RWPE2 (cell line): ENCODE results near the gene SH2B2.
A peak's percentile ranks its signal among the peaks of the same experiment; 100 is the strongest.

Source experiments
- ATAC-seq: fragments of 200-7000 bp; cut with Tn5 transposase; 3 replicates; pipeline ENCODE4 v1.9.1; 2021; ENCODE audit warnings: low read depth
- DNase-seq: peaks from one replicate; pipeline ENCODE4 v3.0.0-alpha.2; 2020; ENCODE audit warnings: low spot score
- H3K27ac ChIP-seq: fragments of 450-650 bp; 2 replicates; pipeline ENCODE4 v1.5.1; 2017; ENCODE audit warnings: mild to moderate bottlenecking; ENCODE audit not compliant: poor library complexity, severe bottlenecking
- H3K27me3 ChIP-seq: fragments of 250-450 bp; sonication (Bioruptor Pico); 2 replicates; pipeline ENCODE4 v1.5.1; 2021; ENCODE audit warnings: mild to moderate bottlenecking, moderate library complexity; ENCODE audit not compliant: insufficient read depth, poor library complexity, severe bottlenecking
- H3K36me3 ChIP-seq: fragments of 250-450 bp; sonication (Bioruptor Pico); 2 replicates; pipeline ENCODE4 v1.5.1; 2020; ENCODE audit warnings: low read depth, mild to moderate bottlenecking, moderate library complexity
- H3K4me1 ChIP-seq: fragments of 250-450 bp; sonication (Bioruptor Pico); 2 replicates; pipeline ENCODE4 v1.5.1; 2021; ENCODE audit warnings: mild to moderate bottlenecking, moderate library complexity; ENCODE audit not compliant: insufficient read depth, poor library complexity, severe bottlenecking
- H3K4me3 ChIP-seq: fragments of 250-450 bp; sonication (Bioruptor Pico); 2 replicates; pipeline ENCODE4 v1.5.1; 2021; ENCODE audit warnings: mild to moderate bottlenecking, moderate library complexity; ENCODE audit not compliant: severe bottlenecking
- H3K9me3 ChIP-seq: fragments of 250-450 bp; sonication (Bioruptor Pico); 2 replicates; pipeline ENCODE4 v1.5.1; 2021; ENCODE audit warnings: mild to moderate bottlenecking, moderate library complexity; ENCODE audit not compliant: severe bottlenecking
- TF ChIP-seq, protein P1 (sequence below): fragments of 450-650 bp; IDR thresholded peaks from one replicate; pipeline ENCODE4 v1.5.1; 2017; ENCODE audit warnings: mild to moderate bottlenecking, moderate library complexity; ENCODE audit not compliant: poor library complexity, severe bottlenecking

SH2B2 gene

DNA sequence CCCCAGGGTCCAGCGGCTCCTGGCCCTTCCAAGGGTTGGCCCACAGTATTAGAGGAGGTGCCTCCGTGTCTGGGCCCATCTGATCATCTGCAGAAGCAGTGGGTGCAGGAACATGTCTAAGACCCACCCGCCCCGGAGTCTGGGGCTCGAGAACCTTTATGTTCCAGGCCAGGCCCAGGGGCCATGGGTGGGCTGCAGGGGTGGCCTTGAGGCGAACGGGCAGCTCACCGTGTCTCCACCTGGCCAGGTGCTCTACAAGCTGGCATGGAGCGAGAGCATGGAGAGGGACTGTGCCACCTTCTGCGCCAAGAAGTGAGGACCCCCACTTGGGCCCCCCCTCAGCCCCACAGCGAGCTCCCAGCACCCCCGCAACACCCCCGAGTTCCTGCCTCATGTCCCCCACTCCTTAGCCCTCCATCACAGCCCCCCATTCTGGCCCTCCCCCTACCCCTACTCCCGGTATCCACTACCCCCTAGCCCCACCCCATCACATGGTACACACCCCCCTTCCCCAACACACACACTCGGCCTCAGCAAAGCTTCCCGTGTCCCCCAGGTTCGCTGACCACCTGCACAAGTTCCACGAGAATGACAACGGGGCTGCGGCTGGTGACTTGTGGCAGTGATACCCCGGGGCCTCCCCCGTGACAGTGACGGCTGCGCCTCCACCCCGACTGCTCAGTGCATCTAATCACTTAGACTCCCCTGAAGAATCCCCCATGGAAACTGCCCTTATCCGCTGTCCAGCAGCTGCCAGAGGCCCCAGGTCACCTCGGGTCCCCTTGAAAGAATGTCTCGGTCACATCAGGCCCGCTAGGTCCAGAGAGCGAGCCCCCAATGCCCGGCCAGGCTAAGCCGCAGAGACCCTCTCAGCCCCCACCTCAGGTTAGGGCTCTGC is 4.0 kb upstream of the SH2B2 start:
- TF ChIP-seq, protein P1, sequence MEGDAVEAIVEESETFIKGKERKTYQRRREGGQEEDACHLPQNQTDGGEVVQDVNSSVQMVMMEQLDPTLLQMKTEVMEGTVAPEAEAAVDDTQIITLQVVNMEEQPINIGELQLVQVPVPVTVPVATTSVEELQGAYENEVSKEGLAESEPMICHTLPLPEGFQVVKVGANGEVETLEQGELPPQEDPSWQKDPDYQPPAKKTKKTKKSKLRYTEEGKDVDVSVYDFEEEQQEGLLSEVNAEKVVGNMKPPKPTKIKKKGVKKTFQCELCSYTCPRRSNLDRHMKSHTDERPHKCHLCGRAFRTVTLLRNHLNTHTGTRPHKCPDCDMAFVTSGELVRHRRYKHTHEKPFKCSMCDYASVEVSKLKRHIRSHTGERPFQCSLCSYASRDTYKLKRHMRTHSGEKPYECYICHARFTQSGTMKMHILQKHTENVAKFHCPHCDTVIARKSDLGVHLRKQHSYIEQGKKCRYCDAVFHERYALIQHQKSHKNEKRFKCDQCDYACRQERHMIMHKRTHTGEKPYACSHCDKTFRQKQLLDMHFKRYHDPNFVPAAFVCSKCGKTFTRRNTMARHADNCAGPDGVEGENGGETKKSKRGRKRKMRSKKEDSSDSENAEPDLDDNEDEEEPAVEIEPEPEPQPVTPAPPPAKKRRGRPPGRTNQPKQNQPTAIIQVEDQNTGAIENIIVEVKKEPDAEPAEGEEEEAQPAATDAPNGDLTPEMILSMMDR: no peak
- ATAC-seq (no peak), DNase-seq (peak; percentile 61)
- Histone ChIP-seq H3K36me3 (no peaks in the 10 kb centered on the region), H3K4me3 (no peak overlapping the region), H3K27me3 (no peaks in the 10 kb centered on the region), H3K9me3 (no peaks in the 10 kb centered on the region), H3K4me1 (no peaks in the 10 kb centered on the region), H3K27ac (no peak overlapping the region)

DNA sequence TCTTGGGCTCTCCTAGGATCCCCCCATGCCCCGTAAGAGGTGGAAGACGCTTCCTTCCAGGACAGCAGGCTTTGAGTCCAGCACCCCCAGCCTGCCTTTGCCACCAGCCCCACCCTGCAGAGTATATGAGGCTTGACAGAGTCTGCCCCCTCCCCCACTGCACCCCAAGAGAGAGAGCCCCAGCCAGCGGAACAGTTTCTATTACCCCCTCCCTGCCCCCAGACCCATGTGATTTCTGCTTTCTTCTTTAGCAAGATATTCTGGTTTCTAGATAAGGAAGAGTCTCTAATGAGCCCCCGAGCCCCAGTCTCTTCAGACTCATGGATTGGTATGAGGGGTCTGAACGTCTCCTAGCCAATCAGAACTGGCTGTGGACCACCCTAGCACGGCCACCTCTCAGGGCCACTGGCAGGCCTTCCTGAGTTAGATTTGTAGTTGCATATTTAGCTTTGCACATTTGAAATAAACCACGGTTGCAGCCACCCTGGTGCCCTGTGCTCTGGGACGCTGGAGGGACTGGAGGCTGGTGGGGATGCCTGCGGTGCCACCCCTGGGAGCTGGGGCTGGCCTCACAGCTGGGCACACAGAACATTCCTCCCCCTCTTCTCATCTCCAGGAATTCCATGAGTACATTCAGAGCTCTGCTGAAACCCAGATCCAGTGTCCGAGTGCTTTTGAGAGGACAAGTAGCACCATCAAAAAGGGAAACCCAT is 3.0 kb upstream of the SH2B2 start:
- H3K9me3 ChIP-seq: no peaks in the 10 kb centered on the region
- ATAC-seq (no peak), DNase-seq (no peak)
- no peaks in the 10 kb centered on the region for H3K4me1 ChIP-seq
- H3K27ac ChIP-seq: no peak overlapping the region
- H3K4me3 ChIP-seq: no peak overlapping the region
- no peaks in the 10 kb centered on the region for H3K36me3 ChIP-seq
- TF ChIP-seq, protein P1: no peak
- H3K27me3 ChIP-seq: no peaks in the 10 kb centered on the region

DNA sequence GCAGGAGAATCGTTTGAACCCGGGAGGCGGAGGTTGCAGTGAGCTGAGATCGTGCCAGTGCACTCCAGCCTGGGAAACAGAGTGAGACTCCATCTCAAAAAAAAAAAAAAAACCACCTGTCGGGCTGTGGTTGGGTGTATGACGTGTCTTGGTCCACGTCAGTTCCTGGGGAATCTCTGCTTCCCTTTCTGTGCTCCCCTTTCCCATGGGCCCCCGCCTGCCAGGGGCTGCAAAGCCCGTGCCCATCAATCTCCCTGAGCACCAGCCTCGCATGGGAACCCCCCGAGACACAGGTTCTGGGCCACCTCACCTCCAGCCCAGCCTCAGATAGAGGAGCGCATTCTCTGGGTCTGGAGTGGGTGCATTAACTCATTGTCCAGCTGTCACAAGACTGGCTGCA is 2.3 kb upstream of the SH2B2 start:
- DNase-seq (no peak), ATAC-seq (no peak)
- Histone ChIP-seq H3K4me3 (no peak overlapping the region), H3K4me1 (no peaks in the 10 kb centered on the region), H3K9me3 (no peaks in the 10 kb centered on the region), H3K36me3 (no peaks in the 10 kb centered on the region), H3K27ac (no peak overlapping the region), H3K27me3 (no peaks in the 10 kb centered on the region)
- TF ChIP-seq, protein P1: no peak

DNA sequence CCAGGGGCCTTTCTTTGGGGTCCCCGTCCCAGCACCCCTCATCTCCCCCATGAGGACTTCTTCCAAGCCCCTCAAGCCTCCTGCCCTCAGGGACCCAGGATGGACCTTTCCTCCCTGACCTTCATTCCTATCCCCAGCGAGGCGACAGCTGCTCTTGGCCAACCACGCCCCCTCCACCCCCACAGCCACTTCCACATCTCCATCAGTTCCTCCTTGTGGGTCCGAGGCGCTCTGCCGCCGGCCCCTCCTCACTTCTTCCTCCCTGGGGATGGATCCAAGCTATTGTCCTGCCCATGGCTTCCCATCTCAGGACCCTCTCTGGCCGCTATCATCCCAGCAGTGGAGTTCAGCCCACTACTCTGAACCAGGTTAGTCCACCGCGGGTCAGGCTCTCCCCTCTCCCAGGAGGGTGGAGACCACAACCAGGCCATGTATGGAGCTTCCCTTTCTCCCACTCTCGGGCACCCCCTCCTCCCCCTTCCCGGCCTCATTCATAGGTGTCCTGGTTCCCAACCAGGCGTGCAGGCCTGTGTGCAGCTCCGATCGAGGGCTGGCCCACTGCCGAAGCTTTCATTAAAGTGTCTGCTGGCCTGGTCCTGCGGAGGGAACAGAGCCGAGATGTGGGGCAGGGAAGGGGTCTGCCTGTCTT is 1.7 kb upstream of the SH2B2 start:
- DNase-seq: no peak
- H3K36me3 ChIP-seq: no peaks in the 10 kb centered on the region
- no peak for ATAC-seq
- H3K9me3 ChIP-seq: no peaks in the 10 kb centered on the region
- no peak overlapping the region for H3K4me3 ChIP-seq
- H3K27ac ChIP-seq: no peak overlapping the region
- H3K4me1 ChIP-seq: no peaks in the 10 kb centered on the region
- no peaks in the 10 kb centered on the region for H3K27me3 ChIP-seq
- TF ChIP-seq, protein P1: no peak
